Liver (tissue), 9 donors: ENCODE results near the gene GLE1. TPM values are rescaled to one million over a fixed set of nuclear protein-coding genes. Genes with fewer than 3 reads are reported as not detected.

Experiments used
- DNase-seq: peaks from one replicate; pipeline ENCODE4 v3.0.0-alpha.2; 2017; ENCODE audit warnings: low spot score
- H3K27ac ChIP-seq, 2 donors: one replicate each; pipeline ENCODE4 v1.7.0; 2013; ENCODE audit warnings: inconsistent platforms in 2 of 2, low read length in 2 of 2, control low read depth in 1 of 2, low read depth in 1 of 2, mild to moderate bottlenecking in 1 of 2
- H3K27me3 ChIP-seq, 4 donors: one replicate each; pipeline versions ENCODE4 v1.6.1 to v1.7.0; 2013; ENCODE audit warnings: low read length in 3 of 4, inconsistent platforms in 1 of 4, mild to moderate bottlenecking in 1 of 4, moderate library complexity in 1 of 4; ENCODE audit not compliant: control insufficient read depth in 4 of 4, insufficient read depth in 4 of 4
- H3K36me3 ChIP-seq, 4 donors: one replicate each; pipeline versions ENCODE4 v1.6.1 to v1.7.0; 2013; ENCODE audit warnings: low read length in 3 of 4, mild to moderate bottlenecking in 3 of 4, low read depth in 1 of 4, moderate library complexity in 1 of 4; ENCODE audit not compliant: control insufficient read depth in 4 of 4, insufficient read depth in 3 of 4
- H3K4me1 ChIP-seq, 4 donors: one replicate each; pipeline versions ENCODE4 v1.6.1 to v1.7.0; 2013; ENCODE audit warnings: low read length in 3 of 4, mild to moderate bottlenecking in 3 of 4, moderate library complexity in 1 of 4; ENCODE audit not compliant: control insufficient read depth in 4 of 4, insufficient read depth in 4 of 4
- H3K4me3 ChIP-seq, 3 donors: one replicate each; pipeline versions ENCODE4 v1.6.1 to v1.7.0; 2013; ENCODE audit warnings: low read length in 3 of 3, control low read depth in 1 of 3, low read depth in 1 of 3, mild to moderate bottlenecking in 1 of 3
- H3K9ac ChIP-seq, 2 donors: one replicate each; pipeline ENCODE4 v1.7.0; 2013; ENCODE audit warnings: low read length in 2 of 2, mild to moderate bottlenecking in 2 of 2, moderate library complexity in 2 of 2, control low read depth in 1 of 2, low read depth in 1 of 2
- H3K9me3 ChIP-seq, 4 donors: one replicate each; pipeline versions ENCODE4 v1.6.1 to v1.7.0; 2013; ENCODE audit warnings: low read length in 3 of 4; ENCODE audit not compliant: control insufficient read depth in 4 of 4
- EGR1 ChIP-seq, 2 donors: IDR thresholded peaks; 2 replicates each; pipeline ENCODE4 v1.6.1; 2016 to 2018; ENCODE audit warnings: antibody characterized with exemption in 2 of 2, low read depth in 2 of 2
- FOXA1 ChIP-seq: IDR thresholded peaks from 2 replicates; pipeline ENCODE4 v1.6.1; 2016; ENCODE audit warnings: antibody characterized with exemption
- FOXA2 ChIP-seq: IDR thresholded peaks from 2 replicates; pipeline ENCODE4 v1.6.1; 2016; ENCODE audit warnings: antibody characterized with exemption
- GABPA ChIP-seq, 2 donors: IDR thresholded peaks in 1 of 2; conservative IDR thresholded peaks in 1 of 2; 2 replicates each; pipeline ENCODE4 v1.6.1; 2016; ENCODE audit warnings: antibody characterized with exemption in 2 of 2, mild to moderate bottlenecking in 1 of 2, moderate library complexity in 1 of 2
- HNF4A ChIP-seq, 2 donors: conservative IDR thresholded peaks; 2 replicates each; pipeline ENCODE4 v1.6.1; 2016; ENCODE audit warnings: antibody characterized with exemption in 2 of 2, mild to moderate bottlenecking in 2 of 2
- NR2F2 ChIP-seq: IDR thresholded peaks from 2 replicates; pipeline ENCODE4 v1.6.1; 2016; ENCODE audit warnings: antibody characterized with exemption
- RAD21 ChIP-seq, 2 donors: IDR thresholded peaks; 2 replicates each; pipeline ENCODE4 v1.6.1; 2016; ENCODE audit warnings: antibody characterized with exemption in 2 of 2, mild to moderate bottlenecking in 2 of 2
- RXRA ChIP-seq, 2 donors: IDR thresholded peaks; 2 replicates each; pipeline ENCODE4 v1.6.1; 2017 to 2018; ENCODE audit warnings: antibody characterized with exemption in 2 of 2, mild to moderate bottlenecking in 1 of 2
- SP1 ChIP-seq: IDR thresholded peaks from 2 replicates; pipeline ENCODE4 v1.6.1; 2018; ENCODE audit warnings: antibody characterized with exemption, mild to moderate bottlenecking
- TAF1 ChIP-seq: conservative IDR thresholded peaks from 2 replicates; pipeline ENCODE4 v1.6.1; 2016; ENCODE audit warnings: antibody characterized with exemption, mild to moderate bottlenecking
- YY1 ChIP-seq: IDR thresholded peaks from 2 replicates; pipeline ENCODE4 v1.6.1; 2016; ENCODE audit warnings: antibody characterized with exemption, mild to moderate bottlenecking
- WGBS: extraction: QIAGEN DNeasy Blood & Tissue Kit; methylation state at CpG from one replicate; pipeline ENCODE4 v1.1.7; 2013; 5-methylcytosine and 5-hydroxymethylcytosine counted together
- polyA plus RNA-seq, 2 donors: library from polyadenylated mRNA; stranded (reverse) in 1 of 2; unstranded in 1 of 2; fragments of 200-250 nt in 1 of 2; fragments of >200 nt in 1 of 2; fragmentation: Nextera tagmentation in 1 of 2; extraction: Ambion mirVana in 1 of 2; gene quantifications; one replicate each; pipeline versions ENCODE4 v1.2.1 to v1.2.3, GENCODE V29; 2013 to 2015
- total RNA-seq, 2 donors: library from RNA; depleted of rRNA; stranded (reverse); fragments of >200 nt; gene quantifications; one replicate each; pipeline ENCODE4 v1.2.3, GENCODE V29; 2014
- TF ChIP-seq, protein P1 (sequence below): IDR thresholded peaks from 2 replicates; pipeline ENCODE4 v1.6.1; 2016; ENCODE audit warnings: antibody characterized with exemption
- TF ChIP-seq, protein P2 (sequence below): IDR thresholded peaks from 2 replicates; pipeline ENCODE4 v1.6.1; 2016; ENCODE audit warnings: antibody characterized with exemption
- TF ChIP-seq, protein P3 (sequence below): IDR thresholded peaks from 2 replicates; pipeline ENCODE4 v1.6.1; 2016; ENCODE audit warnings: antibody characterized with exemption
- donor health status: healthy.
- donor health status: healthy.
- donor health status: healthy.
- donor health status: healthy.
- donor health status: healthy.

The GLE1 gene
- total and polyA plus RNA-seq, 4 donors: 5.3 to 19.5 (median 12.8) TPM

DNA sequence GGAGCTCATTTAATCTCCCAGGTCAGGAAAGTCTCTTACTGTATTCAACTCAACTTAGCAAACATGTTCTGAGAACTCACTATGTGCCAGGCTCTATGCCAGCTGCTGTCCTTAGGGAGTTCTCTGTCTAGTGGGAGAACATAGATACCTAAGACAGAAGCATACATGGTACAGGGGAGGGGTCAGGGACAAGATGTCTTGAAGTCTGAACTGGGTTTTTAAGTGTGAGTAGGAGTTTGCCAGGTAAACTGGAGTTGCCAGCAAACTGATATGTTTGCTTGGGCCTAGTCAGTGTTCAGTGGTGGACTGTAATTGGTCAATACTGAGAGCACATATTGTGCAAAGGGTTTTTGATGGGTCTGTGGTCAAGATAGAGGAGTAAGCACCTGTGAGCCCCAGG lies 18.3 kb upstream of the GLE1 start:
- Histone ChIP-seq H3K27me3 (no peaks in the 10 kb centered on the region), H3K9me3 (no peaks in the 10 kb centered on the region), H3K4me1 (no peaks in the 10 kb centered on the region), H3K4me3 (no peak overlapping the region), H3K27ac (no peak overlapping the region), H3K36me3 (peaks cover 4 to 42% (median 12%) of the 10 kb centered on the region in 4 donors), H3K9ac (no peak overlapping the region)
- TF ChIP-seq TAF1 (no peak), YY1 (no peak), RAD21 (IDR thresholded peaks at IDR 0.05) (no peak), GABPA (IDR thresholded peaks at IDR 0.05 in 1 of 2, conservative IDR thresholded peaks at IDR 0.05 in 1 of 2) (no peak), SP1 (no peak), RXRA (IDR thresholded peaks at IDR 0.05) (no peak), EGR1 (IDR thresholded peaks at IDR 0.05; ENCODE audit: low read depth in 2 of 2) (no peak), FOXA2 (no peak)
- TF ChIP-seq, protein P1, sequence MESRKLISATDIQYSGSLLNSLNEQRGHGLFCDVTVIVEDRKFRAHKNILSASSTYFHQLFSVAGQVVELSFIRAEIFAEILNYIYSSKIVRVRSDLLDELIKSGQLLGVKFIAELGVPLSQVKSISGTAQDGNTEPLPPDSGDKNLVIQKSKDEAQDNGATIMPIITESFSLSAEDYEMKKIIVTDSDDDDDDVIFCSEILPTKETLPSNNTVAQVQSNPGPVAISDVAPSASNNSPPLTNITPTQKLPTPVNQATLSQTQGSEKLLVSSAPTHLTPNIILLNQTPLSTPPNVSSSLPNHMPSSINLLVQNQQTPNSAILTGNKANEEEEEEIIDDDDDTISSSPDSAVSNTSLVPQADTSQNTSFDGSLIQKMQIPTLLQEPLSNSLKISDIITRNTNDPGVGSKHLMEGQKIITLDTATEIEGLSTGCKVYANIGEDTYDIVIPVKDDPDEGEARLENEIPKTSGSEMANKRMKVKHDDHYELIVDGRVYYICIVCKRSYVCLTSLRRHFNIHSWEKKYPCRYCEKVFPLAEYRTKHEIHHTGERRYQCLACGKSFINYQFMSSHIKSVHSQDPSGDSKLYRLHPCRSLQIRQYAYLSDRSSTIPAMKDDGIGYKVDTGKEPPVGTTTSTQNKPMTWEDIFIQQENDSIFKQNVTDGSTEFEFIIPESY: no peak
- TF ChIP-seq, protein P2, sequence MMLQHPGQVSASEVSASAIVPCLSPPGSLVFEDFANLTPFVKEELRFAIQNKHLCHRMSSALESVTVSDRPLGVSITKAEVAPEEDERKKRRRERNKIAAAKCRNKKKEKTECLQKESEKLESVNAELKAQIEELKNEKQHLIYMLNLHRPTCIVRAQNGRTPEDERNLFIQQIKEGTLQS: no peak
- no peak for DNase-seq

DNA sequence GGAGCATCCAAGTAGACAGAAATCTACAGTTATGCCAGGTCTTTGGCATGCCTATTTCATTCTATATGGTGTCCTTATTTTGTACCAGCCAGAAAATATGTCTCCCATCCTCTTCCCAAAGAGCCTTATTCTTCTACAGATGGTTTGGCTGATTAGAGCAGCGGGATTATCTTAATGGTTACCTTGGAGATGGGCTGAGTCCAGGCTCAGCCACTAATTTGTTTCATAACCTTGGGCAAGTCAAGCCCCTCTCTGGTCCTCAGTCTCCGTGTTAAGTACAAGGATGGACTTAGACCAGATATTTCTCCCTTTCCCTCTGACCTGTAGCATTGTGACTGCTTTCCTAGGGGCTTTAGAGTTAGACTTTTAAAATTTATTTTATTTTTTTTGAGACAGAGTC lies 11.1 kb upstream of the GLE1 start:
- no peaks in the 10 kb centered on the region for H3K9me3 ChIP-seq
- no peak overlapping the region for H3K4me3 ChIP-seq
- no peaks in the 10 kb centered on the region for H3K27me3 ChIP-seq
- 94% methylated on average over 2 of the region's 2 CpGs for WGBS
- no peak for DNase-seq
- H3K27ac ChIP-seq: no peak overlapping the region
- H3K36me3 ChIP-seq: peaks cover 0 to 5% (median 3%) of the 10 kb centered on the region in 4 donors
- H3K9ac ChIP-seq: no peak overlapping the region
- peaks cover 11 to 27% (median 23%) of the 10 kb centered on the region in 4 donors for H3K4me1 ChIP-seq
- TF ChIP-seq RAD21 (IDR thresholded peaks at IDR 0.05) (no peak), FOXA1 (no peak), EGR1 (IDR thresholded peaks at IDR 0.05; ENCODE audit: low read depth in 2 of 2) (no peak), HNF4A (conservative IDR thresholded peaks at IDR 0.05) (no peak), FOXA2 (no peak), RXRA (IDR thresholded peaks at IDR 0.05) (no peak)
- TF ChIP-seq, protein P1: no peak
- TF ChIP-seq, protein P2: no peak

DNA sequence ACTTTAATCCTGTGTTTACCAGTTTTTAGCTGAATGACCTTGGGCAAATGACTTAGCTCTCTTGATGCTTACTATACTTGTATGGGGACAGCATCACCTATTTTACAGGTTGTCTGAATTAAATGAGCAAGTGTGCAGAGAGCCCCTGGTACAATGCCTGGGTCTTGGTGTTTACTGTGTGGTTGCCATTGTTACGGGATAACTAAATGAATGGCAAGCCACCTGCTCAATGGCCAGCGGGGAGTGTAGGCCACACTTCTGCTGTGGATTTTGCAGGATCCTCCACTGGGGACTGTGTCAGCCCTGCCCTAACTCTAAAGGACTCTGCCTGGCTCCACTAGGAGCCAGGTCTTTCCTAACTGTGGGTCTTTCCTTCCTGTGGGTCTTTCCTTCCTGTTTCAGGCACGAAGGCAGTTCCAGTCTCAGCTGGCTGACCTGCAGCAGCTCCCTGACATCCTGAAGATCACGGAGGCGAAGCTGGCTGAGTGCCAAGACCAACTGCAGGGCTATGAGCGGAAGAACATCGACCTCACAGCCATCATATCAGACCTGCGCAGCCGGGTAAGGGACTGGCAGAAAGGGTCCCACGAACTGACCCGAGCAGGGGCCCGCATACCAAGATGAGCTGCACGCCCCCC lies 10.3 kb upstream of the GLE1 start:
- DNase-seq: peak; percentile 83
- peaks cover 11 to 27% (median 23%) of the 10 kb centered on the region in 4 donors for H3K4me1 ChIP-seq
- H3K4me3 ChIP-seq: no peak overlapping the region
- TF ChIP-seq FOXA2: no peak
- TF ChIP-seq RXRA (IDR thresholded peaks at IDR 0.05): peak; percentile 88 to 89
- no peak for TF ChIP-seq GABPA (IDR thresholded peaks at IDR 0.05 in 1 of 2, conservative IDR thresholded peaks at IDR 0.05 in 1 of 2)
- peak; percentile 34 for TF ChIP-seq SP1
- TF ChIP-seq, protein P2: no peak
- peak; percentile 77 for TF ChIP-seq NR2F2
- TF ChIP-seq, protein P3, sequence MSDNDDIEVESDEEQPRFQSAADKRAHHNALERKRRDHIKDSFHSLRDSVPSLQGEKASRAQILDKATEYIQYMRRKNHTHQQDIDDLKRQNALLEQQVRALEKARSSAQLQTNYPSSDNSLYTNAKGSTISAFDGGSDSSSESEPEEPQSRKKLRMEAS: peak; percentile 39
- WGBS: 33% methylated on average over 13 of the region's 13 CpGs
- H3K9ac ChIP-seq: no peak overlapping the region
- peaks cover 0 to 12% (median 5%) of the 10 kb centered on the region in 4 donors for H3K36me3 ChIP-seq
- no peaks in the 10 kb centered on the region for H3K27me3 ChIP-seq
- H3K9me3 ChIP-seq: no peaks in the 10 kb centered on the region
- peak overlapping the region; percentile 10 to 69 for H3K27ac ChIP-seq
